T-helper 9 cell (primary cell): ENCODE measurements around the gene PCDH17.

Experiments
- DNase-seq: peaks from one replicate; pipeline ENCODE4 v3.0.0-alpha.2; 2020

The PCDH17 gene

DNA sequence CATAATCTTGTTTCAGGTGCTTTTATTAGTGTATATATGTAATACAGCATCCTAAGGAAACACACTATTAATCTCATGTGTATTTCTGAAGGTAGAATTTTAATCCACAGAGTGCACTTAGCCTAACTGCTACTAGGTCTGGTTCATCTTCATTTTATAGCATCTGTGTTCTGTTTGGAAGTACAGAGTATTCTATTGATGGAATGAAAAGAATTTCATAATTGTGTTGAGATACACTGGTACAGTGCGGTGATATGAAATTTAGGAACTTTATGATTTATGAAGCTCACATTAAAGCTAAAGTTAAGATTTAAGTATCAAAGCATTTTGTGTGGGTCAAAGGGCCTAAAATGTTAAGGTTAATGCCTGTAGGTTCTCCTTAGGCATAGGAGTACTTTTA, 6.0 kb downstream of the PCDH17 start:
- DNase-seq: no peak

DNA sequence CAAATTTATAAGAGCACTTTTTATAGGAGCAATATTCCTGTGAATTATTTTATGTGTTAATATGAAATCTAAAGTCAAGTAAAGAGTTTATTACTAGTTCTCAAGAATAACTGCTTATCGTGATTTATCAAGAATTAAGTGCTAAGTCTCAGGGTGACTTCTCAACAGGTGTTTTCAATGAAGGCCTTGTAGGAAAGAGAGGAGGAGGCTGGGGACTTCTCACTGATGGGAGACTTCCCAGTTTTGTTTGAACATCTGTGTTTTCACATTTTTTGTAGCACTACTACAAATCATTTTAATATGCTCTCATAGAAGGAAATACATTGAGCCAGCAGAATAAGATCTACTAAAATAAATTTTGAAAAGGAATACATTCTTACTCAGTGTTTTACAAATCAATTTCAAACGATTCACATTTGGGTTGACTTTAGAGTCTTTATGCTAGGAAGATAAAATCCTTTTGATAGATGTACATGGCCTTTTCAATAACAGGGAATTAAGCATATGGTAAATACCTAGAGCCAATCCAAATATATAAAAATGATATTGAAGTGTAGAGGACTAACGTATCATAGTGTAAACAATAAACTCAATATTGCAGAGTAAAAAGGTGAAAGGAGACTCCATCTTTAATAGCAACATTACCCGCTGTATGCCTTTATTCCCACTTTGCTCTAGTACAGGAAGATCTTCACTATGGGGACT, 6.8 kb downstream of the PCDH17 start:
- no peak for DNase-seq

DNA sequence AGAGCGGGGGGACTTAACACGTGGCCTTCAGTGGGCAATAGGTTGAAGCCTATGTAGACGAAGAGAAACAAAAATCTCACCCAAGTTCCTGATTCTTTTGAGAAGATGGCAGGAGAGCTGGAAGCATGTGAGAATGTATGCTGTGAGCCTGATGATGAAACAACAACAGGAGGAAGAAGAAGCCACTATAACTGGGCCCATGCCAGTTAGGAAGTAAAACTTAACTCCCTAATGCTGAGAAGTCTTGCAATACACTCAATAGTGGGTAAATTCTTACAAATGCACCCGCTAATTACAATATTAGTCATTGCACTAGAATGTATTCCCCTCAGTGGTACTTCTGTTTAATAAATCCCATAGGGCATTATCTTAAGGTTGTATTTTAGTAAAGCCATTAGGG, 9.1 kb downstream of the PCDH17 start:
- DNase-seq: no peak

DNA sequence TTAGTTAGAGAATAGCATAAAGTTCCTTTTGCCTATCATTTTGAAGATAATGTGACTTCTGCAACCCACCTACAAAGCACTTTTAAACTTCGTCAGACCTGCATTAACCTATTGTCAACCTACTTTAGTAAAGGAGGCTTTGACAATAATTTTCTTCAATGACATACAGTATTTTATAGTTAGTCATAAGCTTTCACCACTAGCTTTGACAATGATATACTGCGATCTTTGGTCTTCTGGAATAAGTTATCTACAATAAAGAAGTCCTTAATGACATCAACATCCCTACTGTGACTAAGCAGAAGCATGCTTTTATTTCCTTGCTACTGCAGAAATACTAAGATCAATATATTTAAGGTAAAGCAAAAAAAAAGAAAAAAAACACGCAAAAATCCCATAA, 9.5 kb downstream of the PCDH17 start:
- no peak for DNase-seq

DNA sequence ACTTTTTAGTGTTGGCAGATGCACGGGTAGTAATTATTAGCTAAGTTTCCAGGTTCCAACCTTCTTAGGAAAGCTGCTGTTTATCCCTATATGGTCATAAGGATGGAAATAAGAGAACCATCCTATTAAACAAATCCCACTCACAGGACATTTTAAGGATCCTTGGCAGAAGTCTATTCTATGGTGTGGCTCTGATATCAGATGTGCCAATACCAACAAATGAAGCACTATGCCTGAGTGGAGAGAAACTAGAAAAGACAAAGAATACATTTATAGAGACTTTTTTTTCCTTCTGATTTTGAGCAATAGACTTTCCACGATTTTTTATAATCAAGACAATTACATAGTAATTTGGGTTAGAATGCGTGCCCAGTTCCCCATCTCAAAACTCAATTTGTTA, 12.6 kb downstream of the PCDH17 start:
- no peak for DNase-seq

DNA sequence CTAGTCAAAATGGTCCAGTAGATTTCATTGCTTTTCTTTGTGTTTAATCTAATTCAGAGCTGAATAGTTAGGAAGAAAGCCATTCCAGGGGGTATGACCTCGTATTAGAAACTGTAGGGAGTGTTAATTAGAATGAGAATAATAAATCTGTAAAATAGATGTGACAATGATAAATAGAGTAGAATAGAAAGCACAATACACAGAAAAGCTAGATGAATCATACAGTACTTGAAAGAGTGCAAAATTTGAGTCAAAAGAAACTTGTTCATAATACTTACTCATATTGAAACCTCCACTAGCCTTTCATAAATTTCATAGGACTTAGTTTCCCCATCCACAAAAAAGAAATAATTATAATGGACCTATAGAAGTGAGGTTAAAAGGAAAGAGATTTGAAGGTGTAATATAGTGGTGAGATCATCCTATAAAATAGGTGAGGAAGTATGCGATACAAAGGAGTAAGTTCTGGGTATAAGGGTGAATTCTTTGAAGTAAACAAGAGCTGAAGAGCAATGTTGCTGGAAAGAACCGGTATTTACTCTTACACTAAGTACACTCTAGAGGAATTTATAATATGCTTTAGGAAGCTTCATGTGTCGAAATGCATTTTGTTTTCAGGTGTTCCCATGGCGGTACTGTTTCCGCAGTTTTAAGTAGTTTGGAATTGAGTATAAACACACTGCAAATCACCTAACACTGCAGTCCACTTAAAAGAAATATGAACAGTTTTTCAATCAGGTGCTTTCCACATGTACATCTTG, 21.9 kb downstream of the PCDH17 start:
- no peak for DNase-seq

DNA sequence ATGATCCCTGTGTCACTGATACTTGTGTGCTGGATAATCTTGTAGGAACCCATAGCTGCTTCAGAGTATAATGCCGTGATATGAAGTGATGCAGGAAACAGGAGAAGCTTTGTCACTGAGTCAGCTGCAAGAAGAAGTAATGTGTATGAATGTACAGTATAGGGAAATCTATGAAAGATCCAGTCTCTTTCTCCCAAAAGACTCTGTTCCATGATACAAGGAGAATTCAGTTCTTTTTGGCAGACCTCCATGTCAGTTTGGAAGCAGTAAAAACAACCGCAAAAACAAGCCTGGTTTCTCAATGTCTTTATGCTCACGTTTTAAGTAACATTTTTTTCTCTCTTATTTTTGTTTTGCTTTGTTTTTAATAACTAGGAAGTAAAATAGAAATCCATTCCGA, 33.9 kb downstream of the PCDH17 start:
- no peak for DNase-seq

DNA sequence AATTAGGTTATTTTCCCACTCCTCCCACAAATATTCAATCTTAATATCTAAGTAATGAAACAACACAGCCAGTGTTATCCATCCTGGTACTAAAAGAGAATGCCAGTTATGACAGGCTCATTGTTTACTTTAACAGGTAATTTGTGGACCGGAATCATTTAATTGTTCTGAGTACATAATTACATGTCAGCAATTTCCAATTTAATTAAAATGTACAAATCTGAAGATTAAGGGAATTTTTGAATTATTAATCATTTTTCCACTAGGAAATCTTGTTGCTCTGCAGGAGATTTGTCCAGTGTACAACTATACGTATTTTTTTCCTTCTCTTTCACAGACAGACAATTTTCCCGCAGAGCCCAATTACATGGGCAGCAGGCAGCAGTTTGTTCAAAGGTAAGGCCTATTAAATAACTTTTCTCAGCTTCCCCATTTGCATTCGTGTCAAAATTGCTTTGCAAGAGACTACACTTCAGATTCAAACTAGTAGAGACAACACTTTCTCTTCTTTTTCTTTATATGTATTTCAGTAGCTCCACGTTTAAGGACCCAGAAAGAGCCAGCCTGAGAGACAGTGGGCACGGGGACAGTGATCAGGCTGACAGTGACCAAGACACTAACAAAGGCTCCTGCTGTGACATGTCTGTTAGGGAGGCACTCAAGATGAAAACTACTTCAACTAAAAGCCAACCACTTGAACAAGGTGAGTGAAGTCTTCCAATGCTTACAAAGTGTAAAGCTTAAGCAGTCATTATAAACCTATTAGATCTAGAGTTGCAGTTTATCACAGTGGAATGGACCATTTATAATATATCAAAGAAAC, 34.8 kb downstream of the PCDH17 start:
- no peak for DNase-seq

DNA sequence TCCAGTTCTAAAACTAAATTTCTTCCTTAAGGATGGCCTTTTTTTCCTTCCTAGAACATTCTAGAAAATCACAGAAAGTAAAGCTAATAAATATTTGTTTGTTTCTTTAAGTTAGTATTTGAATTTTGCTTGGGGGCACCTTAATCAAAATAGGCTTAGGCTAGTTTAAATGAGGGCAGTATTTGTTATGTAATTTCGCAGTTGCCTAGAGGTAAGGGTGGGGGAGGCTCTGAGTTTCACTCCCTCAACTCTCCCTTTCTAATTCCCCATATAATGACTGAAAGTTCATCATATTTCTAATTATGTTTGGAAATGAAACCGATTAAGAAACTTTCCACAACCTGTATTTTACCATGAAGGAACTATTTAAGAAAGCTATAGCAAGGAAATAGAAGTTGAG, 40.6 kb downstream of the PCDH17 start:
- DNase-seq: no peak

DNA sequence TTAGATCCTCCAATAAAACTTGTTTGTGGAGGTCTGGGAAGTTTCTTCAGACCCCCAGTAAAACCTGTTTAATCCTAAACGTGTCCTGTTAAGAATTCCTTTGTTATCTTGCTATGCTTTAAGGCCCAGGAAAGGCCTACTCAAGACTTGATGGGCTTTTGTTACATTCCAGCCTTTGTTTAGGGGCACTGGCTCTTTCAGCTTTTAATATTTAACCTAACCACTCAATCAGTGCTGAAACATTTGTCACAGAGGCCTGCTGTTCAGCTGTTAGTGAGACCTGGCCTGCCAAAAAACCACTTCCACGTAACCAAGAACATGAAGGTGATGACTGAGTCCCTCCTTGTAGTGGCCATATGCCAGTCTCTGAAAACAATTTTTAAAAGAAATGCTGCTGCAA, 41.7 kb downstream of the PCDH17 start:
- no peak for DNase-seq

DNA sequence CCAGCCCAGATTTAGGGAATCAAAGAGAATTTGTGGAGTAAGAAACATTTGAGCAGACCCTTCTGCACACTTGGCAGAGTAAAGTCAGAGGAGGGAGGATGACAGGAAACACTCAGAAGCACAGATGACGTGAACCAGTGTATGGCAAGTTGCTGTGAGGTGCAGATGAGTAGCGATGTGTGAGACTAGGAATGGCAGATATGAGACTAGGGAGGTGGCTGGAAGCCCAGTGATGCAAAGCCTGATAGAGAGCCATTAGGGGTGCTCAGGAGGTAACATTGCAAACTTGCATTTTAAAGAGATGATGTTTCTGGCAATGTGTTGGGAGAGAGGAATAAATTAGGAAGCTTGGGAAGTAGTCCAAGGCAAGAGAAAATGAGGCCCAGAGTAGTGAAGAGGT, 44.0 kb downstream of the PCDH17 start:
- no peak for DNase-seq

DNA sequence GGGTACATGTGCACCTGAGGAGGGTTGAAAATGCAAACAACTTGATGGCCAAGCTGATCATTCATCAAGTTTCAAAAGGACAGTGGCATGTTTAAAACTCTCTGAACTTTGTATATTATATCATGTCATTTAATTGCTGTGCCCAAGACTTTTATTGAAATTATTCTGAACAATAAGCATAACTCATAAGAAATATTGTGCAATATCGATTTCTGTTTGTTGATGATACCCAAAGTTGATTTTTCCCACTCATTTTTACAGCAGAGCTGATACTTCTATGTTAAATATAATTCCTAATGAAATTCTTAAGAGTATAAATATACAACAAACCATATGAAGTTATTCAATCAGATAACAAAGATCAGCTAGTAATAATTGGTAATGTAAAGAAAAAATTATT, 49.1 kb downstream of the PCDH17 start:
- no peak for DNase-seq

DNA sequence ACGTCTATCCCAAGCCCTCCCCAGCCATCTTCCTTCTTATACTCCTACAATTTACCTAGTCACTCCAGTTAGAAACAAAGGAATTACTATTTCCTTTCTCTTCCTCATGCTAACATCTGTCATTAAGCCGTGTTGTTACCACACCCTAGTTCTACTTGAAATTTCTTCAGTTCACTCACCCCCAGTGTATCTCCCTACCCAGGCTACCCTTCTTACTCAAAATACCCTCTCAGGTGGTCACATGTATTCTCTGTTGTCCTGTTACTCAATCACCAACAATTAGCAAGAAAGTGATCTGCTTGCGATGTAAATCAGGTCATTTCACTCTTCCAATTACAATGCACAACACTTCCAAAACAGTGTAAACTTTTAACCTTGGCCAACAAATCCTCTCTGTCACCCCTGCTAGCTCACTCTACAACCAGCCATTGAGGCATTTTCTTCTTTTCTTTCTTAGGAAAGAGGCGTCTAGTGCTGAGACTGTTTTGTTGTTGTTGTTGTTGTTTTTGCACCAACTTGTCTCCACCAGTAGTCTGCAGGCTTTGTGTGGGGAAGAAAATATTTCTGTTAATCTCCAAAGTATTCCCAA, 50.7 kb downstream of the PCDH17 start:
- no peak for DNase-seq

DNA sequence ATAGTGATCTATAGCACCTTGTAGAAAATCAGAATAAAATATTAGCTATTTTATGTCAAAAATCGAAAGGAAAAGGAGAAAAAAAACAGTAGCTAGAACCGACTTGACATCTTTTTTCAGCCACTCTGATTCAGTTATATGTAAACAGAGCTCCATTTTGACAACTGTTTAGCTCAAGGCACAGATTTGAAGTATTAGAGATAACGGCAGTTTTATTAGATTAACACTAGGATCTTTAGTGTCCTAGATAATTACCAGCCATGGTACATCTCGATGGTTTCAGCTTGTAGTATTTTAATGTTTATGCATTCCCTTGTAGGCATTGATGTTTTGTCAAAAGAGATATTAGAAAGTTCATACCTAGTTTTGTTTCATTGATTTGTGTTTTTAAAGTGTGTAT, 67.3 kb downstream of the PCDH17 start:
- no peak for DNase-seq

DNA sequence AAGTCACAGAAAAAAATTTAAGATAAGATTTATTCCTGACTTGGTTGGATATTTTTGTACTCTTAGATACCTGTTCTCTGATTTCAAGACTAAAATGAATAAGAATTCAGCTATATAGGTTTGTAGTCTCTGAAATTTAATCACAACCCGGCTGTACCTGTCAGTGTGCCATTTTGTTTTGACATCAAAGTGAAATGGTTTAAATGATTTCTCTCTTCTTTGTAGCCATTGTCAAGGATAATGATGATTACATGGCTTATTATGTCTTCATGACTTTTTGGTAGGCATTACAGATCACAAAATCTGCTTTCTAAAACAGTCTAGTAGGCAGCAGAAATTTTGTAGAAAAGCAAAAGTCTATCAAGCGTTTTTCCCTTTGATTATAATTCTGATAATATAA, 72.5 kb downstream of the PCDH17 start:
- no peak for DNase-seq

DNA sequence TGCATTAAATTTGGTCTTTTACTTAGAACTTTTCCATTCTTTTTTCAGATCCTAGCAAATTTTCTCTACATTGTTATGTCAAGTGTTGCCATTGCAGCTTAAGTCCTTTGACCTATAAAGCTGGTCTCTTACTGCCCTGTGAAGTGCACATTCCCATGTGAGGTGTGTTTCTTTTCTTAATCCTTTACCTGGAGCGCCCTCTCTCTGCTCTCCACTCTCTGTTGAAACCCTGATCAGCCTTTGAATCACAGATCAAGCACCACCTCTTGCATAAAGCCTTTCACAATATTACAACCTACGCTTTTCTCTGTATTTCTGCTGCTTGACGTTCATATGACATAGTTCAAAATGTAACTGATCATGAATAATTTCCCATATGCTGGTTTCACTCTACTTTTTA, 84.8 kb downstream of the PCDH17 start:
- DNase-seq: no peak

DNA sequence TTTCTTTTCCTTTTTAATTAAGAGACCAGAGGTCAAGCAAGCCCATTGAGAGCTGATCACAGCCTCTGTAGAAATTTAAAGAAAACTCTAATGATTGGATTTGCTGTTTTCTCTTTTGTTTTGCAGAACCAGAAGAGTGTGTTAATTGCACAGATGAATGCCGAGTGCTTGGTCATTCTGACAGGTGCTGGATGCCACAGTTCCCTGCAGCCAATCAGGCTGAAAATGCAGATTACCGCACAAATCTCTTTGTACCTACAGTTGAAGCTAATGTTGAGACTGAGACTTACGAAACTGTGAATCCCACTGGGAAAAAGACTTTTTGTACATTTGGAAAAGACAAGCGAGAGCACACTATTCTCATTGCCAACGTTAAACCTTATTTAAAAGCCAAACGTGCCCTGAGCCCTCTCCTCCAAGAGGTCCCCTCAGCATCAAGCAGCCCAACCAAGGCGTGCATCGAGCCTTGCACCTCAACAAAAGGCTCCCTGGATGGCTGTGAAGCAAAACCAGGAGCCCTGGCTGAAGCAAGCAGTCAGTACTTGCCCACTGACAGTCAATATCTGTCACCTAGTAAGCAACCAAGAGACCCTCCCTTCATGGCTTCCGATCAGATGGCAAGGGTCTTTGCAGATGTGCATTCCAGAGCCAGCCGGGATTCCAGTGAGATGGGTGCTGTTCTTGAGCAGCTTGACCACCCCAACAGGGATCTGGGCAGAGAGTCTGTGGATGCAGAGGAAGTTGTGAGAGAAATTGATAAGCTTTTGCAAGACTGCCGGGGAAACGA, 93.1 kb downstream of the PCDH17 start:
- DNase-seq: no peak

DNA sequence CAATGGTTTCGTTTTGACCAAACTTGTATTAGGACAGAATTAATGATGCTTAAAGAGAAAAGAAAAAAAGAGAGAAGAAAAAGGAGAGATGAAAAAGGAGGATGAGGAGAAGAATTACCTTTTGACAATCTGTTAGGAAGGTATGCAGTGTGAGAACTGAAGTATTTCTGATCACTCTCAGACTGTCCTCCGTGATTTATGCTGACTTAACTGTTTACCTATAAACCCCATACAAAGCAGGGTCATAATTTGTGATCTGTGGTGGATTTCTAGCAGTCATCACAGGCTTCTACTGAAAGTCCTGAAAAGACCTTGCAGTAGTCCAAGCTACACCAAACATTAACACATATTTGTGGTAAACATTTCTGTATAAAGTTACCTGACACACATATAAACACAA, 93.9 kb downstream of the PCDH17 start:
- no peak for DNase-seq

DNA sequence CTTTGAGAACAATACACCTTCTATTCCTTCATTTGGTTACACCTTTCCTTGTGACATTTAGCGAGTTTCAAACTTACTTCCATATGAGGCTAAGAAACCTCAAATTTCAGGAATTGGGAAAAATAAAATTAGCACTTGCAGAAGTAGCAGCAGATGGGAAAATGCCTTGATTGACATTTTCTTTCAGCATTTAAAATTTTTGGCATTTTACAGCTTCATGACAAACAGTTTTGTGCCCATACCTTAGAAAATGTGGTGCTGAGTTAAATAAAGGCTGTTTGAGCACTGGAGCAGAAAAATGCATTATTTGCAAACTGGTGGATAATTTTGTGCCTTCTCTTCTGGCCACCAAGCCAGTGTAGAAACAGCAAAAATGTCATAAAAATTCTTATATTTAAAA, 95.4 kb downstream of the PCDH17 start:
- no peak for DNase-seq

DNA sequence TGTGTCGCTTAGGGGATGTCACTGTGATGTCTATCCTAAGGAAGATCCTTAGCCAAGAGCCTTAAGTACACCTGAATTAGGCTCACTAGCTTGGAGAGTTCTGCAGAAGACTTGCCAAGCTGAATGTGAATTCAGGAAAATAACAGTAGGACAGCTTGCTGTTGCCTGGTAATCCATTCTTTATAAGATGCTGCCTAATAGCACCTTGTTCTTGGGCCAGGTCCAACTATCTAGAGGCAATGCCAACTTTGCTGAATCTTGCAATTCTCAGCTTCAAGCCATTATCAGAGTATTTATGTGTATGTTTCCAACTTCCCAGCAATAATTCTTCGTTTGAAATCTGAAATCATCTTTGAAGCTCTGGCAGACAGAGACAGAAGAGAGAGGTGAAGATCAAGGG, 102.8 kb downstream of the PCDH17 start:
- DNase-seq: no peak

DNA sequence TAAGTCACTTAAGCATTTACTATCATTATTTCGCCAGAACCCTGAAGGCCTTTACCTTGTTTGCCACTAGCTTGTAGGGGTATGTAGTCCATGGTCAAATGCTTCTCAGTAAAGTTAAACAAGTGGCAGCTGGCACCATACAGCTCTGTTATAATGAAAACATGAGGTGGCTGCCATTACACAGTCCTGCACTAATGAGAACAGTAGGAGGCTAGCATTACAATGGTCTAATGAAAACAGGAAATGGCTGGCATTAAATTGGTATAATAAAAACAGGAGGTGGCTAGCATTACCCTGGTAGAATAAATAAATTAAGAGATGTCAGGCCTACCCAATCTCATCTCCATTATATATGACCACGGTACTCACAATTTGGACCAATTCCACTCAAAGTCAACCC, 107.5 kb downstream of the PCDH17 start:
- DNase-seq: no peak

DNA sequence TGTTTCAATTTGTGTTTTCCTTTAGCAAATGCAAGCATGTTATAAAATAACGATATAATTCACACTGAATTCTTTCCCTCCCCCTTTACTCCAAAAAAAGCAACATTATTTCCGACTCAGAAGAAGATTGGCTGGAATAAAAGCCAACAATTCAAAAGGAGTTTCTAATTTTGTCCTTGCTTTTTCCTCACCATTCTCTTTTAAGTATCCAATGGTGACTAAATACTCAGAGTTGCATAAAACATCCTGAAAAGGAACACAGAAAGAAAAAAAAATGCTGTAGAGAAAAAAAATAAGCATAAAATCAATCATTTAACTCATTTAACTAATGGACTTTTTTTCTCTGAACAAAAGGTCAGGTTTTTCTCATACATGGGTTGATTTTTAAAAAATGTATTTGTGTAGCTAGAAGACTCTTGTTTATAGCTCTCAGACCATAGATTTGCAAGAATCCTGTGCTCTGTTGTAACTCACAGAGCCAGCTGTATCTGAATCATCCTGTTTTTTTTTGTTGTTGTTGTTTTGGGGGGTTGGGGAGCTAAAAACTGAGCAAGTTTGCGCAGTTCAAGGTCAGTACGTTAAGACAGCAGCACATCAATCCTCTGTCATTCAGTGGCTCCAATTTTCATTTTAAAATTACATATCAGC, 108.1 kb downstream of the PCDH17 start:
- DNase-seq: no peak
